HCT116 (cell line): ENCODE data around the gene MDFI.

Experiments
- CTCF ChIP-seq, 3 experiments: fragments of 200-600 bp in 1 of 3; sonication (generic) in 1 of 3; IDR thresholded peaks in 2 of 3; conservative IDR thresholded peaks in 1 of 3; 2 replicates each; pipeline ENCODE4 v1.5.1; 2012 to 2017; ENCODE audit warnings: low read depth in 2 of 3, low read length in 2 of 3, antibody characterized with exemption in 1 of 3, borderline replicate concordance in 1 of 3, control low read depth in 1 of 3, mild to moderate bottlenecking in 1 of 3, mixed read lengths in 1 of 3, mixed run types in 1 of 3, moderate library complexity in 1 of 3; ENCODE audit not compliant: insufficient read depth in 1 of 3
- EZH2 ChIP-seq: fragments of 200-600 bp; sonication (generic); IDR thresholded peaks from 2 replicates; pipeline ENCODE4 v1.6.1; 2017; ENCODE audit warnings: antibody characterized with exemption, mixed run types
- EZH2phosphoT487 ChIP-seq: fragments of 200-600 bp; IDR thresholded peaks from 2 replicates; pipeline ENCODE4 v1.6.1; 2018; ENCODE audit warnings: antibody characterized with exemption, borderline replicate concordance
- FOSL1 ChIP-seq: IDR thresholded peaks from 2 replicates; pipeline ENCODE4 v1.6.1; 2012; ENCODE audit warnings: low read depth
- MAX ChIP-seq: IDR thresholded peaks from 2 replicates; pipeline ENCODE4 v1.6.1; 2012
- POLR2A ChIP-seq: IDR thresholded peaks from 2 replicates; pipeline ENCODE4 v1.7.0; 2011; ENCODE audit warnings: borderline replicate concordance; ENCODE audit not compliant: insufficient read depth, insufficient read length; ENCODE audit errors: extremely low read depth
- POLR2AphosphoS5 ChIP-seq: IDR thresholded peaks from 2 replicates; pipeline ENCODE4 v1.6.1; 2011; ENCODE audit warnings: mild to moderate bottlenecking, low read depth, low read length, moderate library complexity
- RAD21 ChIP-seq: IDR thresholded peaks from 2 replicates; pipeline ENCODE4 v1.6.1; 2012; ENCODE audit warnings: low read depth, mild to moderate bottlenecking
- TCF7L2 ChIP-seq: IDR thresholded peaks from 2 replicates; pipeline ENCODE4 v1.7.0; 2011; ENCODE audit warnings: borderline replicate concordance, inconsistent platforms; ENCODE audit not compliant: insufficient read depth, insufficient read length; ENCODE audit errors: extremely low read depth

GRCh38 chr6:41646026-41646795 lies 7.9 kb downstream of the MDFI start:
- TF ChIP-seq POLR2A, result no peak
- no peak for TF ChIP-seq CTCF (IDR thresholded peaks at IDR 0.05 in 2 of 3, conservative IDR thresholded peaks at IDR 0.05 in 1 of 3; ENCODE audit: borderline replicate concordance in 1 of 3, insufficient read depth in 1 of 3, low read depth in 2 of 3, low read length in 2 of 3)
- TF ChIP-seq RAD21, result no peak
- no peak for TF ChIP-seq EZH2phosphoT487
- TF ChIP-seq POLR2AphosphoS5, result no peak
- TF ChIP-seq EZH2, result no peak
- TF ChIP-seq TCF7L2, result no peak
- no peak for TF ChIP-seq MAX
- TF ChIP-seq FOSL1, result no peak
